GM12874 (cell line): ENCODE data around the gene BDNF.

Experiments
- TF ChIP-seq, protein P1 (sequence below): IDR thresholded peaks from 2 replicates; pipeline ENCODE4 v1.5.1; 2011; ENCODE audit warnings: low read depth, mild to moderate bottlenecking, control low read depth, low read length, moderate library complexity; ENCODE audit not compliant: insufficient read depth

The BDNF gene

DNA sequence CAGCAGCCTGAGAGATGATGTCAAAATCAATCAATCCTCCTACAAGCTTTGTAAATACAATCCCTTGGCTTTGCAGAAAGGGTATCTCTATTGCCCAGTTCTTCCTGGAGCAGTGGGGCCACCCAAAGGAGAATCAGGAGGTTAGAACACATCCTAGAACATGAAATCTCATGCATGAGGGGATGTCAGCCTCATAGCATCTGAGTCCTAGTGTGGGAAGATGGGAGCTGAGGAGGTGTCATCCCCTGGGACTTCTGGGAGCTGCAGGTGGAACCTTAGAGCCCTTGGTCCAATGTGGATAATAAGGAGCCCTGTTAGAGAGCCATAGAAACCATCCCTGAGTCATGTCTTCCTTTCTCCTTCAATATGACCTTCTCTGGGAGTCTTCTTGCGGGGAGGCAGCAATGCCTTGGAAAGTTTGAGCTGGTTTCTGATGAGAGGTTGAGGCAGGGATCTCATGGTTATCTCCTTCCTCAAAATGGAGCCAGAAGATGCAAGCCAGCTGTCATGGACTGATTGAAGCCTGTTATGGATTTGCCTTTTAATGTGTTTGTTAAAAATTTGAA lies 74.8 kb downstream of the BDNF start:
- TF ChIP-seq, protein P1, sequence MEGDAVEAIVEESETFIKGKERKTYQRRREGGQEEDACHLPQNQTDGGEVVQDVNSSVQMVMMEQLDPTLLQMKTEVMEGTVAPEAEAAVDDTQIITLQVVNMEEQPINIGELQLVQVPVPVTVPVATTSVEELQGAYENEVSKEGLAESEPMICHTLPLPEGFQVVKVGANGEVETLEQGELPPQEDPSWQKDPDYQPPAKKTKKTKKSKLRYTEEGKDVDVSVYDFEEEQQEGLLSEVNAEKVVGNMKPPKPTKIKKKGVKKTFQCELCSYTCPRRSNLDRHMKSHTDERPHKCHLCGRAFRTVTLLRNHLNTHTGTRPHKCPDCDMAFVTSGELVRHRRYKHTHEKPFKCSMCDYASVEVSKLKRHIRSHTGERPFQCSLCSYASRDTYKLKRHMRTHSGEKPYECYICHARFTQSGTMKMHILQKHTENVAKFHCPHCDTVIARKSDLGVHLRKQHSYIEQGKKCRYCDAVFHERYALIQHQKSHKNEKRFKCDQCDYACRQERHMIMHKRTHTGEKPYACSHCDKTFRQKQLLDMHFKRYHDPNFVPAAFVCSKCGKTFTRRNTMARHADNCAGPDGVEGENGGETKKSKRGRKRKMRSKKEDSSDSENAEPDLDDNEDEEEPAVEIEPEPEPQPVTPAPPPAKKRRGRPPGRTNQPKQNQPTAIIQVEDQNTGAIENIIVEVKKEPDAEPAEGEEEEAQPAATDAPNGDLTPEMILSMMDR: no peak

DNA sequence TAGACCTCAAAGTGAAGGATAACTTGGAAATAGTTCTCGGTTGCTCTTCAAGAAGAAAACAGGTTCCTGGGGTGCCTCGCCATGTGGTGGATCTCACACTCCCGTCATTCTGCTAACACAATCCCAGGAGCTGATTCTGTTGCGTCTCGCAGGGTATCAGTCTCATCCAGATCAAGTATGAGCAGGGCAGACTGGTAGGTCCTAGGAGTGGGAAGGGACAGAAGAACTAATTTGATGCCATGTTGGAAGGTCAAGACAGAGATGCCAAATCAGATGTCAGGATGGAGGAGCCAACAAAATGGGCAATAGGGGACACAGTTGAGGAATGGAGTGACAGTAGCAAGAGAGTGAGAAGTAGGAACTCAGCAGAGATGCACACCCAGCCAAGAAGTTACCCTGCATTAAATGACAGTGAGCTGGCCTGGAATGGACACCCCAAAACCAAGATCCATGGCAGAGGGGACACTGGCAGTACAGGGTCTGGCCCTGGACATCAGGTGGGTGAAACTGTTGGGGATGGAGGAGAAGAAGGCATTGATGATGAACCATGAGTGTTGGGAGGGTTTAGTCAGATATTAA lies 76.2 kb downstream of the BDNF start:
- TF ChIP-seq, protein P1: no peak

DNA sequence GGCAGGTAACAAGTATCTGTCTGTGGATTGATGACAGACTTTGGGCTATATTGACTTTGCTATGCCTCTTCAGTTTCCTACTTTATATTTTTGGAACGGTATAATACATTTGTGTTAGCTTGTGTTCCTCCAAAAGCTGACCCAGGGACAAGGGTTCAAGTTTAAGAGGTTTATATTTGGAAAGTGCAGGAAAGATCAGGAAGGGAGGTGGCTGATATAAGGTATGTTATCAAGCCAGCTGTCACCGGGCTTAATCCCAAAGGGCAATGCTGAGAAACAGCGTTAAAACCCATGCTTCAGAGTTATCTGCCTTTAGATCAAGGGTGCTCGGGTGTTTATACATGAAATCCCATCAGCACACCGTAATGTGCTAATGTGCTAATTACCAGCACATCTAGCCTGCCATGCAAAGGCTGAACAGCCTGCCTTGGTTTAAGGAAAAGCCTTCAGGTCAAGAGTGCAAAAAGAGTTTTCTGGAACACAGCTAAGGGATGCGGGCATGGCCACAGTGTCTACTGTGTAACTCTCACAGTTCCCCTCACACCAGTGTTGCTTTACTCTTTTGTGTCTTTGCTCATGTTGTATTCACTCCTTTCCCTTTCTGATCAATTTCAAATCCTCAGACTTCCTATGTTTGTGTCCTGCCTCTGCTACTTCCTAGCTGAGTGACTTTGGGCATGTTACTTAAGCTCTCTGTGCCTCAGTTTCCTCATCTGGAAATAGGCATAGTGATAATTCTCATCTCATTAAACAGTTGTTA lies 77.5 kb downstream of the BDNF start:
- TF ChIP-seq, protein P1: no peak

DNA sequence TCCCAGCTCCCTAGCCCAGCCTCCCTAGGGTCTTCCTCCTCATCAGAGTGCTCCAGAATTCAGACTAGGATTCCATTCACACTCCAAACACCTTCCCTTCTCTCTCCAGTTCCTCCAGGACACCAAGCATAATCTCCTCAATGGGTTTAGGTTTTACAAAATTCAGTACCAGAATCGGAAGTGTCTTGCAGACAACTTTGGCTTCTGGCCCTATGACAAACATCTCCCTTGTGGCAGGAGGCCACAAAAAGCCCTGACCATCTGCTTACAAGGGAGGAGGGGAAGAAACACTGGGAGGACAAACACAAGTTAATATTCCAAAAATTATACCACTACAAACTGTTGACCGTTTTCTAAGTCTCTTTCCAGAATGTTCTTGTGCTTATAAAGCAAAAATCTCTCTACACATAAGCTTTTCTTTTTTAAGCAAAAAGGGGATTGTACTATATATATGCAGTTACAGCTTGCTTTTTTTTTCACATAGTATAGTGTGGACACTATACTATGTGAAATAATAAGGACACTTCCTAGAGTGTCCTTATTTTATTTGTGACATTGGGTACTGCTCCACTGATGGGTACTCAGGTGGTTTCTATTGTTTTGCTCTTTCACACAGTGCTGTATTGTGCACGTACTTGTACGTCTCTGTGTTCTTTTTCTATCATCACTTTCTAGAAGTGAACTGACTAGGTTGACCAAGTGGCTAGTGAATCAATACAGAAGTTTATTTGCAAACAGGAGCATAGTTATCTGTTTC lies 78.7 kb downstream of the BDNF start:
- TF ChIP-seq, protein P1: no peak

DNA sequence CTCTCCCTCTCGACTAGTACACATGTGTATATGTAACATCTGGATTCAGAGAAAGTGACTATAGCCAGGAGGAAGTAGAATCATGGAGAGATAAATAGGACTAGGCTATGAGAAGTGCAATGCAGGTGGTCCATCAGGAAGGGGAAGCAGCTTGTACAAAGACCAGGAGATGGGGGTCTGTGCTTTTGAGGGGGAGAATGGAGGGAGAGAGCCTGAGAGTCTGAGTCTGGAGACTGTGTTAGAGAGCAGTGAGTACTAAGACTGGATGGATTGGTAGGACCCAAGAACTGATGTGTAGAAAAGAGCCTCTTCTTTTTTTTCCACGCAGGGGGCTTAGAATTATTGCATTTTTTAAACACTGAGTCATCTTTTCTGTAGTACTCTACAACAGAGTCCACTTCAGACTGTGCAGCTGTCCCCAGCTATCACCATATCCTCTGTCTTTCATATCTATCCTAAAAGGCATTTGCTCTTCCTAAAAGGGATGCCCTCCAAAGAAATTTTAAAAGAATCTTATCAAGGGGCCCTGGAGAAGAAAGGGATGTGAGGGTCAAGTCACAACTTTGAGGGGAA lies 80.4 kb downstream of the BDNF start:
- TF ChIP-seq, protein P1: no peak

DNA sequence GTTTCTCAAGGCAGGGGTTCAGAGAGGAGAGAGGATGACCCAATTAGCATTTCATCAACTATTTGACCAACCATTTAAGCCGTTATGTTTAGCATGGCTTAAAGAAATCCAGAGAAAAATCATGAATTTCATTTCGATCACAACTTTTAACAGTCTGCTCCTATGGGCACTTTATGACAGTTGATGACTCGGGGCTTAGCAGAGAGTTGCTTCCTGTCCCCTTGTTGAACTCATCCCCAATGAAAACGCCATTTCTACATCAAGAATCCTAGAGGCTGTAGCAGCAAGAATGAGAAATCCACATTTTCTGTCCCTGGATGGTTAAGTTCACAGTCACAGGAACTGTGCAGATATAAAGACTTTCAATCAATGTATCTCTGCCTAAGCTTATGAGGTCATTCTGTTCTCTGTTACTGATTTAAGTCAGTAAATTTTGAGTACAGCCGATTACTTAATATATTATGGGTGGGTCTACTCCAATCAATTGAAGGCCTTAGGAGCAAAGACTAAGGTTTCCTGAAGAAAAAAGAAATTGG lies 81.1 kb downstream of the BDNF start:
- TF ChIP-seq, protein P1: no peak
